Stimulated activated CD4-positive, alpha-beta T cell treated with anti-CD3 and anti-CD28 coated beads, Interleukin-4, amount 100 ng/mL, for 1 hour (primary cell): ENCODE results near the gene UNC13A.
"Not testable (repeated sequence)": the region's sequence is repeated elsewhere in the genome, so short reads cannot be mapped to it uniquely, and the experiment has no call there.

ENCODE experiments used
- DNase-seq: peaks from one replicate; pipeline ENCODE4 v3.0.0-alpha.2; 2020

UNC13A gene

GRCh38 chr19:17599780-17600179 is 88.4 kb downstream of the UNC13A start:
- DNase-seq = no peak

DNA sequence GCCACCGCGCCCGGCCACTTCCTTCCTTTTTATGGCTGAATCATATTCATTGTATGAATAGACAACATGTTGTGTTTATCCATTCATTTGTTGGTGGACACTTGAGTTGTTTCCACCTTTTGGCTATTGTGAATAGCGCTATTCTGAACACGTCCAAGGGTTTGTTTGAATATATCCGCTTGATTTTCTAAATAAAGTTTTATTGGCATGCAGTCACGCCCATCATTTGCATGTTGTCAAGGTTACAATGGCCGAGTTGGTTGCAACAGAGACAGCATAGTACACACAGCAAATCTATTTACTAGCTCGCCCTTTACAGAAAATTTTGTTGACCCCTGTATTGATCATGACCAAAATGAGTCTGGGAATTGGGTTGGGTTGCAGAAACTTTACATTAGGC is 89.2 kb downstream of the UNC13A start:
- DNase-seq = no peak

DNA sequence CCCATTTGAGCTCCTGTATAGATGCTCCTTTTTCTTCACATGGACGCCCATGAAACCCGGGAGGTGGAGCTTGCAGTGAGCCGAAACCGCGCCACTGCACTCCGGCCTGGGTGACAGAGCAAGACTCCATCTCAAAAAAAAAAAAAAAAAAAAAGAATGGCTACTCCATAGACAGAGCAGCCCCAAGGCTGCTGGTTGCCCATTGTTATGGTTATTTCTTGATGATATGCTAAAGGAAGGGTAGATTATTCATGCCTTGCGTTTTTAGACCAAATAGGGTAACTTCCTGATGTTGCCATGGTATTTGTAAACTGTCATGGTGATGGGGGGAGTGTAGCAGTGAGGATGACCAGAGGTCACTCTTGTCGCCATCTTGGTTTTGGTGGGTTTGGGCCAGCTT is 90.1 kb downstream of the UNC13A start:
- not testable (repeated sequence) for DNase-seq

DNA sequence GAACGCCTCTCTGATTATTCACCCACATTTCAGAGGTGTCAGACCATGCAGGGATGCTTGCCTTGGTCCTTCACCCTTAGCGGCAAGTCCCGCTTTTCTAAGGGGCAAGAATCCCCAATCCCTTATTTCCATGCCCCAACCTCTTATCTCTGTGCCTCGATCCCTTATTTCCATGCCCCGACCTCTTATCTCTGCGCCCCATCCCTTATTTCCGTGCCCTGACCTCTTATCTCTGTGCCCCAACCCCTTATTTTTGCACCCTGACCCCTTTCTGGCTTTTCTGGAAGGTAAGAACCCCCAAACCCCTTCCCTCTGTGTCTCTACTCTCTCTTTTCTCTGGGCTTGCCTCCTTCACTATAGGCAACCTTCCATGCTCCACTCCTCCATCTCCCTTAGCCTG is 93.9 kb downstream of the UNC13A start:
- DNase-seq = not testable (repeated sequence)

- no peak for DNase-seq
These were observed 97.3 kb downstream of the UNC13A start for GRCh38 chr19:17590866-17591265.

GRCh38 chr19:17585395-17585794 is 102.8 kb downstream of the UNC13A start:
- DNase-seq = not testable (repeated sequence)

DNA sequence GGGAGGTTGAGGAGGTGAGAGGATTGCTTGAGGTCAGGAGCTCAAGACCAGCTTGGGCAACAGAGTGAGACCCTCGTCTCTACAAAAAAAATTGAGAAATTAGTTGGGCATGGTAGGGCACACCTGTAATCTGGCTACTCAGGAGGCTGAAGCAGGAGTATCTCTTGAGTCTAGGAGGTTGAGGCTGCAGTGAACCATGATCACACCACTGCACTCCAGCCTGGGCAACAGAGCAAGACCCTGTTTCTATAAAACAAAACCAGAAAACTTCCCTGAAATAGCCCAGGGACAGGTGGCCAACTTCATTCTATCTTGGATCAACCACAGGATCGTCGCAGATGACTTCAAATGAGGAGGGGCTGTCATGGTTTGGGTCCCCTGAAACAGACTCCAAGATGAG is 104.0 kb downstream of the UNC13A start:
- DNase-seq = no peak

- DNase-seq = no peak
These were observed 105.5 kb downstream of the UNC13A start for GRCh38 chr19:17582613-17583012.

GRCh38 chr19:17581211-17581874 is 106.8 kb downstream of the UNC13A start:
- DNase-seq = no peak

- no peak for DNase-seq
These were observed 107.5 kb downstream of the UNC13A start for GRCh38 chr19:17580470-17581144.

GRCh38 chr19:17579661-17580244 is 108.4 kb downstream of the UNC13A start:
- peak; percentile 19 for DNase-seq

DNA sequence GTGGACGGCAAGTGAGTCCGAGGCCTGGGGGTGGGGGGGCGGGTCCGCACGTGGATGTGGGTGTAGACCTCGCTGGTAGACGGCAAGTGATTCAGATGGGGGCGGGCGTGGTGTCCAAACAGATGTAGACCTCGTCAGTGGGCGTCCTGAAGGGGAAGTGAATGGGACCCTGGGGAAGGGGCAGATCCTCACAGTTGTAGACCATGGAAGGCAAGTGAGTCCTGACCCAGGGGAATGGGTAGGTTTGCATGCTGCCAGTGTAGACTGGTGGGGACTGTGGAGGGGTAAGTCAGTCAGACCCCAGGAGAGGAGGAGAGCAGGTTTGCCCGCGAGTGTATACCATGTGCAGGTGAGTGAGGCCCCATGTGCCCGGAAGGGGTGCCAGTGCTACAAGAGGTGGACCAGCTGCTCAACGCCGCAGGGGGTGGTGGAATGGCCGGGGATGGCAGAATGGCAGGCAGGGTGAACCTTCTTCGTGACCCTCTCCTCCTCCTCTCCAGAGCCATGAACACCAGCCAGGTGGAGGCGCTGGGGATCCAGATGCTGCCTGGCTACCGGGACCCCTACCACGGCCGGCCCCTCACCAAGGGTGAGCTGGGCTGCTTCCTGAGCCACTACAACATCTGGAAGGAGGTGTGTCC is 110.6 kb downstream of the UNC13A start:
- DNase-seq = no peak

DNA sequence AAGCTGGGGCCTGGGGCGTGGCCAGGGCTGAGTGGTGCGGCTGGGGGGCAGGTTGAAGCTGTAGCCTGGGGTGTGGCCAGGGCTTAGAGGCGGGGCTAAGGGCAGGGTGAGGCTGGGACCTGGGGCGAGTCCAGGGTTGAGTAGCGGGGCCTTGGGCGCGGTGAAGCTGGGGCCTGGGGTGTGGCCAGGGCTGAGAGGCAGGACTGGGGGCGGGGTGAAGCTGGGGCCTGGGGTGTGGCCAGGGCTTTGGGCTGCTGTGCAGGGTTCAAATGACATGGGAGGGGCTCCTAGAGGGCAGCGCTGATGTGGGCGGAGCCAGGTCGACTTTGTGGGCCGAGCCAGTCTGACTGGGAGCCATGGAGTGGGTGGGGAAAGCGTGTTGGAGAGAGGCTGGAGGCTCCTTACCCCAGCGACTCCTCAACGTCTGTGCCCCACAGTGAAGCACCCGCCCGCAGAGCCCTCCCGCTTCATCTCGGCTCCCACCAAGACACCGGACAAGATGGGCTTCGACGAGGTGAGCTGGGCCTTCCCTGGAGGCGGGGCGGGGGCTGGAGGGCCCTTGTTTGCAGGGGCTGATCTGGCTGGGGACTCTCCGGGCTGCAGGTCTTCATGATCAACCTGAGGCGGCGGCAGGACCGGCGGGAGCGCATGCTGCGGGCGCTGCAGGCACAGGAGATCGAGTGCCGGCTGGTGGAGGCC is 111.2 kb downstream of the UNC13A start:
- DNase-seq = peak; percentile 16

DNA sequence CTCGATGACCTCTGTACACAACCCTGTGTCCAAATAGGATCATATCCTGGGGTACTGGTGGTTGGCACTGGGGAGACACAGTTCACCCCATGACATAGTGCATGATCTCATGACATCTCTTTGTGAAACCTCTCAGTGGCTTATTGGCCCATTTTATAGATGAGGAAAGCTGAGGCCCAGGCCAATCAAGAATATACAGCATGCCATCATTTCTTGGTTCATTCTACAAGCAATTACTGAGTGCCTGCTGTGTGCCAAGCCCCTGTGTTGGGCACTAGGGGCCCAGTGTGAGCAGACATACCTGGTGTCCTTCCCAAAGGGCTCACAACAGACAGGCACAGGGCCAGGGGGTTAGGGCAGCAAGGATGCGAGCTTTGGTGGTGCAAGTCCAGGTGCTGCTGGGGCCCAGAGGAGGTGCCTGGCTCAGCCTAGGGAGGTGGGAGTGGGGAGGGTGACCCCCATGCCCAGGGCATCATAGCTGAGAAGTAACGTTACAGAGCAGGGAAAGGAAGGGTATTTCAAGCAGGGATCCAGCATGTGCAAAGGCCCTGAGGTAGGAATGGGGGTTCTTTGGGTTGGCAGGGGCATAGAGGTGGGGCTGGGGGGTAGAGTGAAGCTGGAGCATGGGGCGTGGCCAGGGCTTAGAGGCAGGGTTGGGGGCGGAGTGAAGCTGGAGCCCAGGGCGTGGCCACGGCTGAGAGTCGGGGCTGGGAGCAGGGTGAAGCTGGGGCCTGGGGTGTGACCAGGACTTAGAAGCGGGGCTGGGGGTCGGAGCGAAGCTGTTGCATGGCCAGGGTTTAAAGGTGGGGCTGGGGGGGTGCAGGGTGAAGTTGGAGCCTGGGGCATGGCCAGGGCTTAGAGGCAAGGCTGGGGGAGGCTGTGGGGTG is 112.0 kb downstream of the UNC13A start:
- DNase-seq = no peak

GRCh38 chr19:17572638-17573037 is 115.5 kb downstream of the UNC13A start:
- DNase-seq = no peak

GRCh38 chr19:17570791-17571190 is 117.4 kb downstream of the UNC13A start:
- DNase-seq = no peak

- DNase-seq = not testable (repeated sequence)
These were observed 117.9 kb downstream of the UNC13A start for GRCh38 chr19:17570291-17570690.

DNA sequence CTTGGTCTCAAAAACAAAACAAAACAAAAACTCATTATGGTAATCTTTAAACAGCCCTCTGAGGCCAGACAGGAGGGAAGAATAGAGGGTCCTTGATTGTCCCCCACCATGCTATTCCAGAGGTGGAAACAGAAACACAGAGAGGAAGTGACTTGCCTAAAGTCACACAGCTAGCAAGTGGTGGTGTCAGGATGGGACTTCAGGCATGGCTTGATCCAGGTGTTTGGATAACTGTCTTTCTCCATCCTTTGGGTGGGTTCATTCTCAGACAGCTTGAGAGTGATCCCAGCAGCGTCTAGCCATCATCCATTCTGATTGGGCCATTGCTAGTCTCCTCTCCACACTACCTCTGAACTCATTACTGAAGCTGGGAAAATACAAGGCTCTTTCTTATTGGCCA is 120.2 kb downstream of the UNC13A start:
- no peak for DNase-seq

GRCh38 chr19:17565611-17566010 is 122.5 kb downstream of the UNC13A start:
- no peak for DNase-seq

DNA sequence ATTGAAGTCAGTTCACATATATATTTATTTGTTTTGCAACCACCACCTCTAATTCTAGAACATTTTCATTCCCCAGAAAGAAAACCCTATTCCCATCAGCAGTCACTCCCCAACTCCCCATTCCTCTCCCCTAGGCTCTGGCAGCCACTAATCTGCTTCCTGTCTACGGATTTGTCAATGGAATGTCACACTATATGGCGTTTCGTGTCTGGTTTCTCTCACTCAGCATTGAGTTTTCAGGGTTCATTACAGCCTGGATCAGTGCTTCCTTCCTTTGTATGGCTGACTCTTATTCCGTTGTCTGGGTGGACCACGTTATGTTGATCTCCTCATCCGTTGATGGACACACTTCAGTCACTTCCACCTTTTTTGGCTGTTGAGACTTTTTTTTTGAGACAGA is 123.4 kb downstream of the UNC13A start:
- no peak for DNase-seq

- no peak for DNase-seq
These were observed 125.6 kb downstream of the UNC13A start for GRCh38 chr19:17562561-17562960.

- DNase-seq = no peak
These were observed 126.1 kb downstream of the UNC13A start for GRCh38 chr19:17562097-17562496.
